Aorta (tissue), 4 donors: ENCODE results near the gene NFILZ. TPM values are rescaled to one million over a fixed set of nuclear protein-coding genes. Genes with fewer than 3 reads are reported as not detected.

Experiments
- polyA plus RNA-seq, 2 donors: library from polyadenylated mRNA; stranded (reverse); fragments of 200-250 nt; gene quantifications; one replicate each; pipeline ENCODE4 v1.2.3, GENCODE V29; 2013
- total RNA-seq, 2 donors: library from RNA; stranded (reverse); fragmentation: NEBNext Ultra II Directional; extraction: Animal tissue kit (Norgen Biotek cat#: 25700); gene quantifications; one replicate each; pipeline ENCODE4 v1.2.1, GENCODE V29; 2021
- donor health status: healthy with polysubstance abuse.
- donor health status: Bipolar disorder and iron deficiency.
- donor health status: DM: no; HTN: no; CAD: no.
- donor health status: DM: yes; HTN: yes; CAD: no.

NFILZ gene
- total and polyA plus RNA-seq, 4 donors: not detected

Other genes with a start within 250 kb of the NFILZ start
- gene RAB11B, start 240.3 kb upstream of the NFILZ start, total RNA-seq: 100 to 1,000 TPM; 119 TPM
- 100 to 1,000 TPM in 1 of 2 donors, 10 to 100 TPM in 1; 68.6 to 116 TPM for gene RAB11B, start 240.3 kb upstream of the NFILZ start, polyA plus RNA-seq
- 10 to 100 TPM; 61.8 to 70.5 TPM for gene MARCHF2, start 217.3 kb upstream of the NFILZ start, total RNA-seq
- gene MARCHF2, start 217.3 kb upstream of the NFILZ start, polyA plus RNA-seq: 10 to 100 TPM; 50.1 to 61.7 TPM
- 100 to 1,000 TPM; 134 to 148 TPM for gene HNRNPM, start 185.7 kb upstream of the NFILZ start, total RNA-seq
- gene HNRNPM, start 185.7 kb upstream of the NFILZ start, polyA plus RNA-seq: 100 to 1,000 TPM; 106 to 112 TPM
- 1 to 10 TPM; 2.5 to 3.8 TPM for gene PRAM1, start 128.0 kb upstream of the NFILZ start, total RNA-seq
- gene PRAM1, start 128.0 kb upstream of the NFILZ start, polyA plus RNA-seq: 1 to 10 TPM in 1 of 2 donors, under 1 TPM in 1; 0.25 to 3.2 TPM
- 10 to 100 TPM; 16.4 to 17.7 TPM for gene ZNF414, start 116.5 kb upstream of the NFILZ start, total RNA-seq
- gene ZNF414, start 116.5 kb upstream of the NFILZ start, polyA plus RNA-seq: 10 to 100 TPM in 1 of 2 donors, 1 to 10 TPM in 1; 4.0 to 33.0 TPM
- gene MYO1F, start 53.2 kb upstream of the NFILZ start, total RNA-seq: 10 to 100 TPM; 30.3 to 63.8 TPM
- 10 to 100 TPM in 1 of 2 donors, 1 to 10 TPM in 1; 2.1 to 10.0 TPM for gene MYO1F, start 53.2 kb upstream of the NFILZ start, polyA plus RNA-seq
- 100 to 1,000 TPM in 1 of 2 donors, 10 to 100 TPM in 1; 58.1 to 188 TPM for gene ADAMTS10, start 19.9 kb upstream of the NFILZ start, total RNA-seq
- 100 to 1,000 TPM in 1 of 2 donors, 10 to 100 TPM in 1; 18.8 to 264 TPM for gene ADAMTS10, start 19.9 kb upstream of the NFILZ start, polyA plus RNA-seq
- gene ACTL9, start 68.2 kb downstream of the NFILZ start, total RNA-seq: not detected
- not detected for gene ACTL9, start 68.2 kb downstream of the NFILZ start, polyA plus RNA-seq
- not detected for gene OR2Z1, start 91.0 kb downstream of the NFILZ start, total RNA-seq
- not detected for gene OR2Z1, start 91.0 kb downstream of the NFILZ start, polyA plus RNA-seq
- gene ZNF558, start 201.7 kb downstream of the NFILZ start, total RNA-seq: 10 to 100 TPM; 24.1 to 32.7 TPM
- 10 to 100 TPM in 1 of 2 donors, 1 to 10 TPM in 1; 6.3 to 21.4 TPM for gene ZNF558, start 201.7 kb downstream of the NFILZ start, polyA plus RNA-seq
- gene MBD3L1, start 201.7 kb downstream of the NFILZ start, total RNA-seq: not detected
- gene MBD3L1, start 201.7 kb downstream of the NFILZ start, polyA plus RNA-seq: not detected